ENCODE measurements around the gene GRIK3. TPM values are rescaled to one million over a fixed set of nuclear protein-coding genes. Genes with fewer than 3 reads are reported as not detected.

GRIK3 gene
- total RNA-seq, 1 experiment from 2014 or later, result 5.5 TPM

DNA sequence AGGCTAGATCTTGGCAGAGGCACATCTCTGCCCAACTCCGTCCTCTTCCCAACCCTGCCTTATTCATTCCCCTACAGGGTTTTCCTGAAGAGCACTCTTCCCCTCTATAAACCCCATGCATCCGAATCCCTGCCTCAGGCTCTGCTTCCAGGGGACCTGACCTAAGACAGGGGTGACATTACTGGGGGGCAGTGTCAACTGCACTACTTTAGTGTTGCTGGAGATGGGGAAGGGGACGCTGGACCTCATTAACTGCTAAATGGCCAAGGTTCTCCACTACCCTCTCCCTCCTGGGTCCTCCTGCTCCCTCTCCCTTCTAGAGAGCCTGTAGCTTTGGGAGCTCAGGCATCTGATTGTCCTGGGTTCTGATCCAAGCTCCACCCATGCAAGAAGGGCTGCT lies 126.2 kb downstream of the GRIK3 start (continued):
- TF ChIP-seq GRHL2 (CRISPR knock-in tag; IDR thresholded peaks at IDR 0.05; ENCODE audit: insufficient replicate concordance, severe bottlenecking) (no peak), ELF4 (CRISPR knock-in tag; IDR thresholded peaks at IDR 0.05; ENCODE audit: low read depth) (no peak), E2F4 (CRISPR knock-in tag; IDR thresholded peaks at IDR 0.05; ENCODE audit: borderline replicate concordance, low read depth) (no peak), ZBTB43 (CRISPR knock-in tag; IDR thresholded peaks at IDR 0.05) (no peak), FOXJ3 (CRISPR knock-in tag; IDR thresholded peaks at IDR 0.05; ENCODE audit: borderline replicate concordance) (no peak), ZNF396 (CRISPR knock-in tag; IDR thresholded peaks at IDR 0.05; ENCODE audit: borderline replicate concordance) (no peak), SMAD3 (CRISPR knock-in tag; IDR thresholded peaks at IDR 0.05; ENCODE audit: borderline replicate concordance) (no peak)
- TF ChIP-seq, protein P1, sequence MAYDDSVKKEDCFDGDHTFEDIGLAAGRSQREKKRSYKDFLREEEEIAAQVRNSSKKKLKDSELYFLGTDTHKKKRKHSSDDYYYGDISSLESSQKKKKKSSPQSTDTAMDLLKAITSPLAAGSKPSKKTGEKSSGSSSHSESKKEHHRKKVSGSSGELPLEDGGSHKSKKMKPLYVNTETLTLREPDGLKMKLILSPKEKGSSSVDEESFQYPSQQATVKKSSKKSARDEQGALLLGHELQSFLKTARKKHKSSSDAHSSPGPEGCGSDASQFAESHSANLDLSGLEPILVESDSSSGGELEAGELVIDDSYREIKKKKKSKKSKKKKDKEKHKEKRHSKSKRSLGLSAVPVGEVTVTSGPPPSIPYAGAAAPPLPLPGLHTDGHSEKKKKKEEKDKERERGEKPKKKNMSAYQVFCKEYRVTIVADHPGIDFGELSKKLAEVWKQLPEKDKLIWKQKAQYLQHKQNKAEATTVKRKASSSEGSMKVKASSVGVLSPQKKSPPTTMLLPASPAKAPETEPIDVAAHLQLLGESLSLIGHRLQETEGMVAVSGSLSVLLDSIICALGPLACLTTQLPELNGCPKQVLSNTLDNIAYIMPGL (CRISPR knock-in tag; IDR thresholded peaks at IDR 0.05), result no peak

DNA sequence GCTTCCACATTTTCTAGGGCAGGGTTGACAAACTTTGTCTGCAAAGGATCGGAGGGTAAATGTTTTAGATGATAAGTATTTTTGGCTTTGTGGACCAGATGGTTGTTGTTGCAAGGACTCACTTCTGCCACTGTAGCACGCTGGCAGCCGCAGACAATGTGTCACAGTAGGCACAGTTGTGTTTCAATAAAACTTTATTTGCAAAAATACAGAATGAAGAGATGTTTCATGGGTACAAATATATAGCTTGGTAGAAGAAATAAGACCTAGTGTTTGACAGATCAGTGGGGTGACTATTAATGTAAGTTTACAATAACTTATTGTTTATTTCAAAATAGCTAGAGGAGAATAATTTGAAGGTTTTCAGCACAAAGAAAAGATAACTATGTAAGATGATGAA lies 127.8 kb downstream of the GRIK3 start:
- POLR2A ChIA-PET, result no interaction called here
- ATAC-seq, result no peak
- Mint-ChIP-seq H3K4me3 (no peak overlapping the region), H3K27me3 (ENCODE audit: low read depth) (no peaks in the 10 kb centered on the region), H3K27ac (no peak overlapping the region), H3K36me3 (no peaks in the 10 kb centered on the region), H3K4me1 (0 out of 2 replicates have a peak, but pooled peaks cover 3% of the 10 kb centered on the region), H3K9me3 (peaks cover 9% of the 10 kb centered on the region)
- CTCF ChIA-PET, result interaction anchor here (2.3 kb wide), 1 partner anchor 43 kb away, joined by 8 read pairs; no protein-coding TSS in a partner anchor
- DNase-seq (ENCODE audit: low spot score), result no peak
- TF ChIP-seq ZBTB43 (CRISPR knock-in tag; IDR thresholded peaks at IDR 0.05) (no peak), FOXK1 (CRISPR knock-in tag; IDR thresholded peaks at IDR 0.05) (no peak), PRRX2 (CRISPR knock-in tag; IDR thresholded peaks at IDR 0.05) (no peak), KAT7 (CRISPR knock-in tag; IDR thresholded peaks at IDR 0.05; ENCODE audit: borderline replicate concordance) (no peak), NR2C2 (CRISPR knock-in tag; IDR thresholded peaks at IDR 0.05) (no peak), ZNF138 (CRISPR knock-in tag; conservative IDR thresholded peaks at IDR 0.05) (no peak), STAT6 (CRISPR knock-in tag; conservative IDR thresholded peaks at IDR 0.05; ENCODE audit: low read depth) (no peak), HMGA2 (CRISPR knock-in tag; IDR thresholded peaks at IDR 0.05) (no peak), ZNF396 (CRISPR knock-in tag; IDR thresholded peaks at IDR 0.05; ENCODE audit: borderline replicate concordance) (no peak), PREB (CRISPR knock-in tag; IDR thresholded peaks at IDR 0.05; ENCODE audit: borderline replicate concordance) (no peak)
- TF ChIP-seq, protein P2, sequence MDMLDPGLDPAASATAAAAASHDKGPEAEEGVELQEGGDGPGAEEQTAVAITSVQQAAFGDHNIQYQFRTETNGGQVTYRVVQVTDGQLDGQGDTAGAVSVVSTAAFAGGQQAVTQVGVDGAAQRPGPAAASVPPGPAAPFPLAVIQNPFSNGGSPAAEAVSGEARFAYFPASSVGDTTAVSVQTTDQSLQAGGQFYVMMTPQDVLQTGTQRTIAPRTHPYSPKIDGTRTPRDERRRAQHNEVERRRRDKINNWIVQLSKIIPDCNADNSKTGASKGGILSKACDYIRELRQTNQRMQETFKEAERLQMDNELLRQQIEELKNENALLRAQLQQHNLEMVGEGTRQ (CRISPR knock-in tag; IDR thresholded peaks at IDR 0.05), result no peak
- TF ChIP-seq, protein P3, sequence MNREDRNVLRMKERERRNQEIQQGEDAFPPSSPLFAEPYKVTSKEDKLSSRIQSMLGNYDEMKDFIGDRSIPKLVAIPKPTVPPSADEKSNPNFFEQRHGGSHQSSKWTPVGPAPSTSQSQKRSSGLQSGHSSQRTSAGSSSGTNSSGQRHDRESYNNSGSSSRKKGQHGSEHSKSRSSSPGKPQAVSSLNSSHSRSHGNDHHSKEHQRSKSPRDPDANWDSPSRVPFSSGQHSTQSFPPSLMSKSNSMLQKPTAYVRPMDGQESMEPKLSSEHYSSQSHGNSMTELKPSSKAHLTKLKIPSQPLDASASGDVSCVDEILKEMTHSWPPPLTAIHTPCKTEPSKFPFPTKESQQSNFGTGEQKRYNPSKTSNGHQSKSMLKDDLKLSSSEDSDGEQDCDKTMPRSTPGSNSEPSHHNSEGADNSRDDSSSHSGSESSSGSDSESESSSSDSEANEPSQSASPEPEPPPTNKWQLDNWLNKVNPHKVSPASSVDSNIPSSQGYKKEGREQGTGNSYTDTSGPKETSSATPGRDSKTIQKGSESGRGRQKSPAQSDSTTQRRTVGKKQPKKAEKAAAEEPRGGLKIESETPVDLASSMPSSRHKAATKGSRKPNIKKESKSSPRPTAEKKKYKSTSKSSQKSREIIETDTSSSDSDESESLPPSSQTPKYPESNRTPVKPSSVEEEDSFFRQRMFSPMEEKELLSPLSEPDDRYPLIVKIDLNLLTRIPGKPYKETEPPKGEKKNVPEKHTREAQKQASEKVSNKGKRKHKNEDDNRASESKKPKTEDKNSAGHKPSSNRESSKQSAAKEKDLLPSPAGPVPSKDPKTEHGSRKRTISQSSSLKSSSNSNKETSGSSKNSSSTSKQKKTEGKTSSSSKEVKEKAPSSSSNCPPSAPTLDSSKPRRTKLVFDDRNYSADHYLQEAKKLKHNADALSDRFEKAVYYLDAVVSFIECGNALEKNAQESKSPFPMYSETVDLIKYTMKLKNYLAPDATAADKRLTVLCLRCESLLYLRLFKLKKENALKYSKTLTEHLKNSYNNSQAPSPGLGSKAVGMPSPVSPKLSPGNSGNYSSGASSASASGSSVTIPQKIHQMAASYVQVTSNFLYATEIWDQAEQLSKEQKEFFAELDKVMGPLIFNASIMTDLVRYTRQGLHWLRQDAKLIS (CRISPR knock-in tag; IDR thresholded peaks at IDR 0.05; ENCODE audit: borderline replicate concordance), result no peak
- TF ChIP-seq, protein P4, sequence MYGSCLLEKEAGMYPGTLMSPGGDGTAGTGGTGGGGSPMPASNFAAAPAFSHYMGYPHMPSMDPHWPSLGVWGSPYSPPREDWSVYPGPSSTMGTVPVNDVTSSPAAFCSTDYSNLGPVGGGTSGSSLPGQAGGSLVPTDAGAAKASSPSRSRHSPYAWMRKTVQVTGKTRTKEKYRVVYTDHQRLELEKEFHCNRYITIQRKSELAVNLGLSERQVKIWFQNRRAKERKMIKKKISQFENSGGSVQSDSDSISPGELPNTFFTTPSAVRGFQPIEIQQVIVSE (CRISPR knock-in tag; IDR thresholded peaks at IDR 0.05; ENCODE audit: borderline replicate concordance), result no peak

Measured in WTC11 (cell line).